ENCODE measurements around the gene KLC3.
"Not testable (repeated sequence)": the region's sequence is repeated elsewhere in the genome, so short reads cannot be mapped to it uniquely, and the experiment has no call there.

Gene KLC3

DNA sequence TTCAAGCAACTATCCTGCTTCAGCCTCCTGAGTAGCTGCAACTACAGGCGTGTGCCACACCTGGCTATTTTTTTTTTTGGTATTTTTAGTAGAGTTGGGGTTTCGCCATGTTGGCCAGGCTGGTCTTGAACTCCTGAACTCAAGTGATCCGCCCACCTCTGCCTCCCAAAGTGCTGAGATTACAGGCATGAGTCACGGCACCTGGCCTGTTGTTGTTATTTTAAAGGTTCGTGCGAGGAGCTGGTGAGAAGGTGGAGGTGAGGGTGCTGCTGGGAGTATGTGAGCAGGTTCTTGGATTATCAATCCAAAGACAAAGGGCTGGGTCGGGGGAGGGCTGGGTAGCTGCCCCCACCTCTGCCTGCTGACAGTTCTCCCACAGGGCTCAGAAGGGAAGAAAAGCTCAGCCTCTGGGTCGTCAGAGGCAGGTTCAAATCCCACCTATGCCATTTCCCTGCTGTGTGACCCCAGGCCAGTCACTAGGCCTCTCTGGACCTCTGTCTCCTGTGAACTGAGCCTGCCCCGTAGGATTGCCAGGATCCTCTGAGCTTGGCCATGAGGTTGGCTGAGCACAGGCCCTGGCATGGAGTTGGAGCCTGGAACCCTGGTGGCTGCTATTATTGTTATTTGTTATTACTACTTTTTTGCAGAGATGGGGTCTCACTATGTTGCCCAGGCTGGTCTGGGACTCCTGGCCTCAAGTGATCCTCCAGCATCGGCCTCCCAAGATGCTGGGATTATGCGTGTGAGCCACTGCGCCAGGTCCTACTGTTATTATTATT, 19.4 kb upstream of the KLC3 start:
- Histone ChIP-seq H3K27ac (ENCODE audit: low read depth, low read length) (no peak overlapping the region), H3K27me3 (ENCODE audit: control insufficient read depth in 1 of 2, insufficient read depth in 2 of 2, low read length in 2 of 2) (peaks cover 0 to 15% of the 10 kb centered on the region in 2 donors), H3K9ac (ENCODE audit: low read length) (no peak overlapping the region), H3K36me3 (ENCODE audit: insufficient read depth, low read length) (no peaks in the 10 kb centered on the region), H3K4me3 (ENCODE audit: low read depth in 1 of 2, low read length in 2 of 2) (no peak overlapping the region), H3K9me3 (ENCODE audit: low read length) (no peaks in the 10 kb centered on the region), H3K4me1 (ENCODE audit: insufficient read depth, low read length) (peaks cover 11% of the 10 kb centered on the region)

DNA sequence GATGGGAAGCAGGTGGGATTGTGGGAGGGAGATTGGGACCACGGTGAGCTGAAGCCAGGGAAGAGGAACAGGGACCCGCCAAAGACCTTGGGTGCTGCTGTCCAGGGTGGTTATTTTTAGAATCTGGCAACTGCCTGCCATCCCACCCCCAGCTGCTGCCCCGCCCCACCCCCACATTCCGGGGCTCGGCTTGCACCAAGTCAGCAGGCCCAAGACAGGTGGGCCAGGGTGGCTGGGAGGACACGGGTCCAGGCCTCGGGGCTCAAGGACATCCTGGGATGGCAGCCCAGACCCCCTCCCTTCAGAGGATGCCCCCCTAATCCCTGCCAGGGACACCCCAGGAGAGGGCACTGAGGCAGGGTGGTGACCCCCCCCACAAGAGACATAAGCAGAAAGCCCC, 18.7 kb upstream of the KLC3 start:
- no peak overlapping the region for H3K27ac ChIP-seq (ENCODE audit: low read depth, low read length)
- H3K9ac ChIP-seq (ENCODE audit: low read length): no peak overlapping the region
- H3K4me1 ChIP-seq (ENCODE audit: insufficient read depth, low read length): peaks cover 11% of the 10 kb centered on the region
- H3K36me3 ChIP-seq (ENCODE audit: insufficient read depth, low read length): no peaks in the 10 kb centered on the region
- peaks cover 0 to 15% of the 10 kb centered on the region in 2 donors for H3K27me3 ChIP-seq (ENCODE audit: control insufficient read depth in 1 of 2, insufficient read depth in 2 of 2, low read length in 2 of 2)
- H3K4me3 ChIP-seq (ENCODE audit: low read depth in 1 of 2, low read length in 2 of 2): no peak overlapping the region
- no peaks in the 10 kb centered on the region for H3K9me3 ChIP-seq (ENCODE audit: low read length)

DNA sequence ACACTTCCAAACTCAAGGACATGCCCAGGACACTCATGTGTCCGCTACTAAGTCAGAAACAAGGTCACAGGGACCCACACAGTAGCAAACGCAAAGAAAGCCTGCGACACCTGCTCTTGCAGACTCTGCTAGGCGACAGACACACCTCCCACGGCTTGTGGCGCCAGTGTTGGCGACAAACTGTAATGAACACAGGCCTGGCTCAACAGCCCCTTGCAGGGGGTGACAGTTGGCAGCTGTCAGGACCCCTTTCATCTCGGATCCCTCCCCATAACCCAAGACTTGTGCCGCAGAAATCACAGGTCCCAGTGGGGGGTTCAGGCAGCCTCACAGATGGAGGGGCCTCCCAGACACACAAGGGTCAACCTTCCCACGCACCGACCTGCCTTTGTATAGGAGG, 18.2 kb upstream of the KLC3 start:
- H3K36me3 ChIP-seq (ENCODE audit: insufficient read depth, low read length): no peaks in the 10 kb centered on the region
- no peak overlapping the region for H3K4me3 ChIP-seq (ENCODE audit: low read depth in 1 of 2, low read length in 2 of 2)
- H3K27ac ChIP-seq (ENCODE audit: low read depth, low read length): no peak overlapping the region
- no peaks in the 10 kb centered on the region for H3K9me3 ChIP-seq (ENCODE audit: low read length)
- peaks cover 11% of the 10 kb centered on the region for H3K4me1 ChIP-seq (ENCODE audit: insufficient read depth, low read length)
- H3K9ac ChIP-seq (ENCODE audit: low read length): no peak overlapping the region
- peaks cover 0 to 15% of the 10 kb centered on the region in 2 donors for H3K27me3 ChIP-seq (ENCODE audit: control insufficient read depth in 1 of 2, insufficient read depth in 2 of 2, low read length in 2 of 2)

DNA sequence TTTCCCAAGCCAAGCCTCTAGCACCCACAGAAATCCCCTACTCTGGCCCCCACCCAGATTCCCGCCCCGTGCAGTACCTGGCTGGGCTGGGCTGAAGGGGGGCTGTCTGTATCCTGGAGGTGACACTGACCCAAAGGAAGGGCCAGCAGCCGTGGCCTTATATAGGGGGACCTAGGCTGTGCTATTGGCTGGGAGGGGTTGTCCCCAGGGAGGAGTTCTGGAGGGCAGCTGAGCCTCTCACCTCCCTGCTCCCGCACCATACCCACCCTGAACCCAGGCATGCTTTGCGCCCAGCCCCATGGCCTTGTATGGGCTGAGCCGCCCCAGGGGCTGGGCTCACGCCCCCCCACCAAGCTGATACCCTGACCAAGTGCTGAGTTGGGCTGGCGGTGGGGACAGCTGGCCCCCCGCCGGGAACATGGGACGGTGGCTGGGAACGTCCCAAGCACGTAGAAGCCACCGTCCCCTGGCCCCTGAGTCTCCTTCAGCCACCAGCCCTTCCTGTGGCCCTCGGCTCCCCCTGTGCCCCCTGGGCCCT, 17.7 kb upstream of the KLC3 start, which contains the start of gene CKM:
Gene CKM, minus strand, starts transcription at position 132 of the 538 bp plus-strand sequence. CDS start 3,162 bp downstream, outside the sequence.
- Histone ChIP-seq H3K27ac (ENCODE audit: low read depth, low read length) (peak within 1 kb of the TSS; percentile 82), H3K27me3 (ENCODE audit: control insufficient read depth in 1 of 2, insufficient read depth in 2 of 2, low read length in 2 of 2) (peaks cover 0 to 15% of the 10 kb centered on the region in 2 donors), H3K9me3 (ENCODE audit: low read length) (no peaks in the 10 kb centered on the region), H3K4me1 (ENCODE audit: insufficient read depth, low read length) (peaks cover 11% of the 10 kb centered on the region), H3K9ac (ENCODE audit: low read length) (no peak within 1 kb of the TSS), H3K36me3 (ENCODE audit: insufficient read depth, low read length) (no peaks in the 10 kb centered on the region), H3K4me3 (ENCODE audit: low read depth in 1 of 2, low read length in 2 of 2) (peak within 1 kb of the TSS in 1 of 2 donors; percentile 55)

DNA sequence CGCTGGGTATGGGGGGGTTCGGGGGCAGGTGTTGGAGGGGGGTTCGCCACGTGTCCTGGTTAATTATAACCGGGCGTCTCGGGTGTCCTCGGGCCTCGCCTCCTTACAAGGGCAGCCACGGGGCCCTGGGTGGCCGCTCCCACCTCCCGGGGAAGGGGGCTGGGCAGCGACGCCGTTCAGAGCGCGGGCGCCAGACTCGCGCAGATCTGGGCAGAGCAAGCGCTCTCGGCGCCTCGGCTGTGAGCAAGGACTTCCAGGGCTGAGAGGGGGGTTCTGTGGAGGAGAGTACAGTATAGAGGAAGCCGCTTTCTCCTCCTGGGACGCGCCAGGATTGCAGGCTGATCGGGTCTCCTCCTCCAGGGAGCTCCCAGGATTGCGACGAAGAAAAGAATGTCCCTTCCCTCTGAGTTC, 16.9 kb upstream of the KLC3 start:
- Histone ChIP-seq H3K9me3 (ENCODE audit: low read length) (no peaks in the 10 kb centered on the region), H3K36me3 (ENCODE audit: insufficient read depth, low read length) (no peaks in the 10 kb centered on the region), H3K4me3 (ENCODE audit: low read depth in 1 of 2, low read length in 2 of 2) (peak overlapping the region; percentile 48 to 55), H3K9ac (ENCODE audit: low read length) (peak overlapping the region; percentile 46), H3K27me3 (ENCODE audit: control insufficient read depth in 1 of 2, insufficient read depth in 2 of 2, low read length in 2 of 2) (peaks cover 0 to 15% of the 10 kb centered on the region in 2 donors), H3K4me1 (ENCODE audit: insufficient read depth, low read length) (peaks cover 11% of the 10 kb centered on the region), H3K27ac (ENCODE audit: low read depth, low read length) (peak overlapping the region; percentile 82)

DNA sequence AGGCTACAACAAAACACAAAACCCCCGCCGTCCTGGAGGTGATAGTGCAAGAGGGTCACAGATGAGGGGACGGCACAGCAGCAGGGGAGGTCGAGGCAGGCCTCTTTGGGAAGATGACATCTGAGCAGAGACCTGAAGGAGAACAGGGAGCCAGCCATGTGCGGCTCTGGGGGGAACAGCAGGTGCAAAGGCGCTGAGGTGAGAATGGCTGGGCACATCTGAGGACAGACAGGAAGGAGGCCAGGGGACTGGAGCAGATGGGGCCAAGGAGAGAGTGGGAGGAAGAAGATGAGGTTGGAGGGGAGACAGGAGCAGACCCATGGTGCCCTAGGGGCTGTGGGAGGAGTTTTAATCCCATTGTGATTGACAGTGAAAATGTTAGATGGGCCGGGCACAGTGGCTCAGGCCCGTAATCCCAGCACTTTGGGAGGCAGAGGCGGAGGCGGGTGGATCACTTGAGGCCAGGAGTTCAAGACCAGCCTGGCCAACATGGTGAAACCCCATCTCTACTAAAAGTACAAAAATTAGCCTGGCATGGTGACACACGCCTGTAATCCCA, 16.1 kb upstream of the KLC3 start:
- H3K9ac ChIP-seq (ENCODE audit: low read length): peak overlapping the region; percentile 46
- H3K27ac ChIP-seq (ENCODE audit: low read depth, low read length): peak overlapping the region; percentile 82
- H3K4me3 ChIP-seq (ENCODE audit: low read depth in 1 of 2, low read length in 2 of 2): peak overlapping the region; percentile 48 to 55

DNA sequence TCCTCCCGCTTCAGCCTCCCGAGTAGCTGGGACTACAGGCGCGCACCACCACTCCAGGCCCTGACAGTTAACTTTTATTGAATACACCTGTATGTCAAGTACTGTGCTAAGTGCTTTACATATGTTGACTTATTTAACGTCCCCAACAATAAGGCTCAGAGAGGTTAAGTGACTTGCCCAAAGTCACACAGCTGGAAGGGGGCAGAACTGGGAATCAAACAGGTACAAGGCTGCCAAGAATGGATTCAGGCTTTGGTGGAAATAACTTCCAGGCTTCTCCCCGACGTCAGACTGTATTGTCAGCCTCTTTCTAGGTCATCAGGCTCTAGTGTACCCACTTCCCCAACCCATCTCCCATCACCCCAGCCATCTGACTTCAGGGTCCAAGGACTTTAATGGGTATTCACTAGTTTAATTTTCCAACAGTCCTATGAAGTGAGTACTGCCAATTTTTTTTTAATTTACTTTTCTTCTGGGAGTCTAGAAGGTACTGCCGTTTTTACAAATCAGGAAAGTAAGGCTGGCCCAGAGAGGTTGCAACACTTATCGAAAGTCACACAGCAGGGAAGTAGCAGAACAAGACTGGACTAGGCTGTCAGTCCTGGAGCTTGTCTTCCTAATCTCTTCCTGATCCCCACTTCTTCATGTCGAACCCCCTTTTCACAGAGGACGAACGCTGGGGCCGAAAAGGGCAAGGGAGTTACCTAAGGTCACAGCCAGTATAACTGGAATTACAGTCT, 13.0 kb upstream of the KLC3 start:
- no peak overlapping the region for H3K27ac ChIP-seq (ENCODE audit: low read depth, low read length)
- no peaks in the 10 kb centered on the region for H3K9me3 ChIP-seq (ENCODE audit: low read length)
- H3K4me3 ChIP-seq (ENCODE audit: low read depth in 1 of 2, low read length in 2 of 2): no peak overlapping the region
- H3K27me3 ChIP-seq (ENCODE audit: control insufficient read depth in 1 of 2, insufficient read depth in 2 of 2, low read length in 2 of 2): peaks cover 0 to 14% of the 10 kb centered on the region in 2 donors
- H3K9ac ChIP-seq (ENCODE audit: low read length): no peak overlapping the region
- no peaks in the 10 kb centered on the region for H3K36me3 ChIP-seq (ENCODE audit: insufficient read depth, low read length)
- peaks cover 11% of the 10 kb centered on the region for H3K4me1 ChIP-seq (ENCODE audit: insufficient read depth, low read length)

More for the DNA sequence above, 16.1 kb upstream of the KLC3 start:
- Histone ChIP-seq H3K4me1 (ENCODE audit: insufficient read depth, low read length) (peaks cover 11% of the 10 kb centered on the region), H3K36me3 (ENCODE audit: insufficient read depth, low read length) (no peaks in the 10 kb centered on the region), H3K9me3 (ENCODE audit: low read length) (no peaks in the 10 kb centered on the region), H3K27me3 (ENCODE audit: control insufficient read depth in 1 of 2, insufficient read depth in 2 of 2, low read length in 2 of 2) (peaks cover 0 to 15% of the 10 kb centered on the region in 2 donors)

DNA sequence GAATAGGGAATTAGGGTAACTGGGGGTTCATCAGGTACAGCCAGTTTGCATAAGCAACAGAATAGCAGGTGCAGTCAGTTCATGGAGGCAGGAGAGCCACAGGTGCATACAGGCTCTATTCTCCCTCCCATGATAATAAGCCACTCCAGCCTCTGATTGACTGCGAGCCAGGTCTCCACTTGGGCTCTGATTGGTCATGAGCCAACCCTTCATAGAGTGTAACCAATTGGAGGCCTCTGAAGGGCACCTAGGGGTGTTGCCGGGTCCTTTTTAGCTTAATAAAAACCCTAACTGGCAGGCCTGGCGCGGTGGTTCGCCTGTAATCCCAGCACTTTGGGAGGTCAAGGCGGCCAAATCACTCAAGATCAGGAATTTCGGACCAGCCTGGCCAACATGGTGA, 9.1 kb upstream of the KLC3 start:
- Histone ChIP-seq H3K4me1 (ENCODE audit: insufficient read depth, low read length) (no peaks in the 10 kb centered on the region), H3K27ac (ENCODE audit: low read depth, low read length) (no peak overlapping the region), H3K27me3 (ENCODE audit: control insufficient read depth in 1 of 2, insufficient read depth in 2 of 2, low read length in 2 of 2) (no peaks in the 10 kb centered on the region)

DNA sequence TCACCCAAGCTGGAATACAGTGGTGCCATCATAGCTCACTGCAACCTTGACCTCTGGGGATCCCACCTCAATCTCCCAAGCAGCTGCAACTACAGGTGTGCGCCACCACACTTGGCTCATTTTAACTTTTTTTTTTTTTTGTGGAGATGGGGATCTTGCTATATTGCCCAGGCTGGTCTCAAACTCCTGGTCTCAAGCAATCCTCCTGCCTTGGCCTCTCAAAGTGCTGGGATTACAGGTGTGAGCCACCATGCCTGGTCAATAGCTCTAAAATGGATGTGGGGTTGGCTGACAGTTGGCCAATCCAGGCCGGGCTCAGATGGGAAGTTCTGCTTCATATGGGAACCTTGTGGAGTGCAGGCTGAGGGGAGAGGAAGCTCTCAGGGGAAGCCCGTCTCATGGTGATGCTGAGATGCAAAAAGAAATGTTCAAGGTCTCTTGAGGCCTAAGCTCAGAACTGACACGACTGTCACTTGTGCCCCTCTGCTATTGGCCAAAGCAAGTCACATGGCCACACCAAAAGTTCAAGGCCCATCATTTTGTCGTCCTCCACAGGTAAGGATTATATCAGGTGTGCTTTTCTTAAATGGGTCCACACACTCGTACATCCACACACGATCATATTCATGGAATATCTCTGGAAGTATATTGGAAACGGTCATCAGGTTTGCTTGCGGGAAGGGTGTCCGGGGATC, 6.8 kb upstream of the KLC3 start:
- Histone ChIP-seq H3K9ac (ENCODE audit: low read length) (no peak overlapping the region), H3K36me3 (ENCODE audit: insufficient read depth, low read length) (no peaks in the 10 kb centered on the region), H3K27me3 (ENCODE audit: control insufficient read depth in 1 of 2, insufficient read depth in 2 of 2, low read length in 2 of 2) (no peaks in the 10 kb centered on the region), H3K9me3 (ENCODE audit: low read length) (no peaks in the 10 kb centered on the region), H3K4me3 (ENCODE audit: low read depth in 1 of 2, low read length in 2 of 2) (no peak overlapping the region), H3K4me1 (ENCODE audit: insufficient read depth, low read length) (no peaks in the 10 kb centered on the region), H3K27ac (ENCODE audit: low read depth, low read length) (no peak overlapping the region)

More for the DNA sequence above, 9.1 kb upstream of the KLC3 start:
- Histone ChIP-seq H3K4me3 (ENCODE audit: low read depth in 1 of 2, low read length in 2 of 2) (no peak overlapping the region), H3K9ac (ENCODE audit: low read length) (no peak overlapping the region), H3K9me3 (ENCODE audit: low read length) (no peaks in the 10 kb centered on the region), H3K36me3 (ENCODE audit: insufficient read depth, low read length) (no peaks in the 10 kb centered on the region)

DNA sequence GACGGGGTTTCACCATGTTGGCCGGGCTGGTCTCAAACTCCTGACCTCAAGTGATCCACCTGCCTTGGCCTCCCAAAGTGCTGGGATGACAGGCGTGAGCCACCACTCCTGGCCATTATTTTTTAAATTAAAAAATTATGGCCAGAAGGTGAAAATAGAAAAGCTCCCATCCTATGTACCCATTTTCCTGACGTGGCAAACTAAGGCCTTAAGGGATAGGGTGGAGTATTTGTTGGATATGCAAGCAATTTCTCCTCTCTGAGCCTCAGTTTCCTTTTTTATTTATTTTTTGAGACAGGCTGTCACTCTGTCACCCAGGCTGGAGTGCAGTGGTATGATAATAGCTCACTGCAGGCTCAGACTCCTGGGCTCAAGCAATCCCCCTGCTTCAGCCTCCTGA, 5.7 kb upstream of the KLC3 start:
- H3K36me3 ChIP-seq (ENCODE audit: insufficient read depth, low read length); H3K4me3 ChIP-seq (ENCODE audit: low read depth in 1 of 2, low read length in 2 of 2); H3K9ac ChIP-seq (ENCODE audit: low read length); H3K4me1 ChIP-seq (ENCODE audit: insufficient read depth, low read length); H3K27ac ChIP-seq (ENCODE audit: low read depth, low read length); H3K27me3 ChIP-seq (ENCODE audit: control insufficient read depth in 1 of 2, insufficient read depth in 2 of 2, low read length in 2 of 2); H3K9me3 ChIP-seq (ENCODE audit: low read length): not testable (repeated sequence)
